H1 (cell line): Measurements from ENCODE around the gene UBN2. TPM values are rescaled to one million over a fixed set of nuclear protein-coding genes. Genes with fewer than 3 reads are reported as not detected.

ENCODE experiments used
- CTCF ChIA-PET: fragments of 300-600 bp; sonication (Branson Sonifier 250); formaldehyde crosslinking; loops from one replicate; lab custom pipeline; 2021; ENCODE audit not compliant: partially characterized antibody; lab: Charles Lee
- POLR2A ChIA-PET: fragments of 300-600 bp; sonication (Branson Sonifier 250); formaldehyde crosslinking; loops from one replicate; lab custom pipeline; 2021; ENCODE audit warnings: inconsistent platforms; ENCODE audit not compliant: partially characterized antibody; lab: Charles Lee
- DNase-seq, 2 experiments: peaks; one replicate each; pipeline versions ENCODE4 v3.0.0 to v3.0.0-alpha.2; 2010 to 2022; ENCODE audit warnings: low spot score in 2 of 2, low read depth in 1 of 2, mixed read lengths in 1 of 2
- FAIRE-seq: peaks from 2 replicates; lab custom pipeline; 2011; peaks lifted over from hg19 to GRCh38; lab: Jason Lieb, UNC
- H2AFZ ChIP-seq: 2 replicates; pipeline ENCODE4 v1.8.1; 2012; ENCODE audit warnings: low read length, inconsistent platforms
- H2AK5ac ChIP-seq: 2 replicates; pipeline ENCODE4 v1.6.1; 2013; ENCODE audit warnings: low read depth, low read length
- H2BK120ac ChIP-seq: replicated peaks from 2 replicates; pipeline ENCODE3; 2013; ENCODE audit warnings: low read depth, low read length, inconsistent platforms
- H2BK12ac ChIP-seq: 2 replicates; pipeline ENCODE4 v1.6.1; 2013; ENCODE audit warnings: low read depth, low read length
- H2BK15ac ChIP-seq: 2 replicates; pipeline ENCODE4 v1.6.1; 2013; ENCODE audit warnings: low read length
- H2BK20ac ChIP-seq: 2 replicates; pipeline ENCODE4 v1.6.1; 2013; ENCODE audit warnings: low read length
- H2BK5ac ChIP-seq: 2 replicates; pipeline ENCODE4 v1.6.1; 2013; ENCODE audit warnings: low read depth, low read length
- H3K14ac ChIP-seq: 2 replicates; pipeline ENCODE4 v1.6.1; 2013; ENCODE audit warnings: inconsistent platforms; ENCODE audit not compliant: insufficient read length
- H3K18ac ChIP-seq: 2 replicates; pipeline ENCODE4 v1.6.1; 2013; ENCODE audit warnings: low read length; ENCODE audit errors: extremely low read depth
- H3K23ac ChIP-seq: 2 replicates; pipeline ENCODE4 v1.6.1; 2013; ENCODE audit warnings: inconsistent platforms; ENCODE audit not compliant: insufficient read length
- H3K23me2 ChIP-seq: 2 replicates; pipeline ENCODE4 v1.6.1; 2013; ENCODE audit warnings: low read depth, low read length
- H3K27ac ChIP-seq: 2 replicates; pipeline ENCODE4 v1.6.1; 2011; ENCODE audit warnings: low read depth, low read length, inconsistent platforms
- H3K27me3 ChIP-seq, 4 experiments: replicated peaks in 1 of 4; 1 replicate in 1 of 4; 2 replicates in 3 of 4; pipeline versions ENCODE4 v1.6.1 to v1.8.1; 2011 to 2013; ENCODE audit warnings: low read length in 3 of 4, mild to moderate bottlenecking in 3 of 4, inconsistent platforms in 2 of 4, mixed read lengths in 2 of 4, moderate library complexity in 1 of 4; ENCODE audit not compliant: control insufficient read depth in 3 of 4, insufficient read depth in 3 of 4; ENCODE audit errors: extremely low read depth in 1 of 4
- H3K36me3 ChIP-seq, 4 experiments: 2 replicates each; pipeline versions ENCODE4 v1.6.1 to v1.8.1; 2011 to 2013; ENCODE audit warnings: mild to moderate bottlenecking in 4 of 4, low read length in 3 of 4, moderate library complexity in 2 of 4, control low read depth in 1 of 4, inconsistent platforms in 1 of 4; ENCODE audit not compliant: insufficient read depth in 4 of 4, control insufficient read depth in 2 of 4
- H3K4ac ChIP-seq: replicated peaks from 2 replicates; pipeline ENCODE3; 2013; ENCODE audit warnings: low read length, low read depth, mixed read lengths, inconsistent platforms; ENCODE audit not compliant: insufficient read length
- H3K4me1 ChIP-seq, 4 experiments: replicated peaks in 1 of 4; 1 replicate in 1 of 4; 2 replicates in 3 of 4; pipeline versions ENCODE4 v1.6.1 to v1.8.1; 2011 to 2013; ENCODE audit warnings: low read length in 3 of 4, inconsistent platforms in 2 of 4, mixed read lengths in 1 of 4; ENCODE audit not compliant: insufficient read depth in 4 of 4, control insufficient read depth in 3 of 4
- H3K4me2 ChIP-seq, 2 experiments: 2 replicates each; pipeline versions ENCODE4 v1.6.1 to v1.8.1; 2011 to 2013; ENCODE audit warnings: low read depth in 2 of 2, low read length in 2 of 2, control low read depth in 1 of 2, inconsistent platforms in 1 of 2, mild to moderate bottlenecking in 1 of 2; ENCODE audit not compliant: insufficient read depth in 1 of 2
- H3K4me3 ChIP-seq, 4 experiments: fragments of 200-600, 300-600 bp in 1 of 4; sonication (generic), shearing (Covaris generic), sonication (Bioruptor Twin) in 1 of 4; 2 replicates each; pipeline versions ENCODE4 v1.5.1 to v1.8.1; 2011 to 2016; ENCODE audit warnings: low read length in 4 of 4, low read depth in 3 of 4, control low read depth in 2 of 4, inconsistent platforms in 2 of 4, mild to moderate bottlenecking in 2 of 4, mixed read lengths in 1 of 4, moderate library complexity in 1 of 4; ENCODE audit not compliant: insufficient read depth in 2 of 4; ENCODE audit errors: extremely low read depth in 1 of 4
- H3K56ac ChIP-seq: replicated peaks from 2 replicates; pipeline ENCODE3; 2013; ENCODE audit warnings: low read depth, mild to moderate bottlenecking, mixed read lengths, low read length, inconsistent platforms; ENCODE audit not compliant: insufficient read length
- H3K79me1 ChIP-seq: 2 replicates; pipeline ENCODE4 v1.6.1; 2013; ENCODE audit warnings: low read depth, low read length, control low read depth
- H3K79me2 ChIP-seq, 2 experiments: 2 replicates each; pipeline versions ENCODE4 v1.6.1 to v1.8.1; 2012 to 2013; ENCODE audit warnings: low read length in 2 of 2, mild to moderate bottlenecking in 2 of 2, inconsistent platforms in 1 of 2; ENCODE audit not compliant: insufficient read depth in 2 of 2, control insufficient read depth in 1 of 2
- H3K9ac ChIP-seq, 4 experiments: replicated peaks in 1 of 4; 1 replicate in 1 of 4; 2 replicates in 3 of 4; pipeline versions ENCODE4 v1.6.1 to v1.8.1; 2011 to 2013; ENCODE audit warnings: low read depth in 3 of 4, low read length in 3 of 4, control low read depth in 2 of 4, mild to moderate bottlenecking in 2 of 4, moderate library complexity in 2 of 4, inconsistent platforms in 1 of 4; ENCODE audit errors: extremely low read depth in 1 of 4
- H3K9me3 ChIP-seq, 2 experiments: 2 replicates each; pipeline versions ENCODE4 v1.6.1 to v1.8.1; 2012 to 2013; ENCODE audit warnings: mild to moderate bottlenecking in 2 of 2, moderate library complexity in 2 of 2, control low read depth in 1 of 2, inconsistent platforms in 1 of 2, low read depth in 1 of 2, low read length in 1 of 2, mixed read lengths in 1 of 2; ENCODE audit not compliant: insufficient read depth in 2 of 2
- H4K20me1 ChIP-seq, 2 experiments: replicated peaks in 1 of 2; 2 replicates each; pipeline versions ENCODE3 to v1.8.1; 2011 to 2013; ENCODE audit warnings: inconsistent platforms in 2 of 2, low read length in 2 of 2, mild to moderate bottlenecking in 1 of 2; ENCODE audit not compliant: insufficient read depth in 2 of 2, control insufficient read depth in 1 of 2
- H4K5ac ChIP-seq: 2 replicates; pipeline ENCODE4 v1.6.1; 2013; ENCODE audit warnings: low read length, low read depth, mixed read lengths, inconsistent platforms; ENCODE audit not compliant: insufficient read length
- H4K8ac ChIP-seq: 2 replicates; pipeline ENCODE4 v1.8.0; 2013; ENCODE audit warnings: mild to moderate bottlenecking, moderate library complexity, low read length, inconsistent platforms; ENCODE audit not compliant: insufficient read depth; ENCODE audit errors: extremely low read depth
- H4K91ac ChIP-seq: replicated peaks from 2 replicates; pipeline ENCODE3; 2013; ENCODE audit warnings: low read length, mixed read lengths, inconsistent platforms; ENCODE audit not compliant: insufficient read length
- BACH1 ChIP-seq: IDR thresholded peaks from 2 replicates; pipeline ENCODE4 v1.6.1; 2012; ENCODE audit warnings: low read length, improper control_type of control experiment
- CEBPB ChIP-seq: IDR thresholded peaks from 2 replicates; pipeline ENCODE4 v1.6.1; 2012; ENCODE audit warnings: low read depth, low read length
- CTCF ChIP-seq, 3 experiments: IDR thresholded peaks; 1 replicate in 2 of 3; 2 replicates in 1 of 3; pipeline versions ENCODE4 v1.5.1 to v1.6.1; 2011; ENCODE audit warnings: low read length in 3 of 3, mild to moderate bottlenecking in 3 of 3, inconsistent platforms in 2 of 3, low read depth in 1 of 3, moderate library complexity in 1 of 3; ENCODE audit not compliant: insufficient read depth in 1 of 3; ENCODE audit errors: control extremely low read depth in 1 of 3
- GABPA ChIP-seq: IDR thresholded peaks from 2 replicates; pipeline ENCODE4 v1.6.1; 2011; ENCODE audit warnings: mild to moderate bottlenecking, low read length, moderate library complexity, borderline replicate concordance; ENCODE audit not compliant: insufficient read depth
- HDAC6 ChIP-seq: IDR thresholded peaks from one replicate; pipeline ENCODE4 v1.7.1; 2012; ENCODE audit warnings: low read depth, mild to moderate bottlenecking, inconsistent platforms, low read length, moderate library complexity
- JUND ChIP-seq: IDR thresholded peaks from 2 replicates; pipeline ENCODE4 v1.6.1; 2011; ENCODE audit warnings: mild to moderate bottlenecking, improper control_type of control experiment, low read length
- MAFK ChIP-seq: IDR thresholded peaks from 2 replicates; pipeline ENCODE4 v1.6.1; 2012; ENCODE audit warnings: low read depth, mild to moderate bottlenecking, improper control_type of control experiment, low read length
- POLR2AphosphoS5 ChIP-seq: IDR thresholded peaks from 2 replicates; pipeline ENCODE4 v1.6.1; 2011; ENCODE audit warnings: low read depth, low read length
- RFX5 ChIP-seq: IDR thresholded peaks from 2 replicates; pipeline ENCODE4 v1.6.1; 2011; ENCODE audit warnings: low read depth, low read length, improper control_type of control experiment, borderline replicate concordance
- WGBS, 2 experiments: shearing (Covaris generic) in 1 of 2; methylation state at CpG; one replicate each; pipeline versions ENCODE4 v1.1.6 to v1.1.7; 2013 to 2015; ENCODE audit warnings: low lambda C conversion rate in 2 of 2, mixed read lengths in 2 of 2, inconsistent platforms in 1 of 2, low coverage in 1 of 2, missing lambda C conversion rate in 1 of 2; ENCODE audit not compliant: insufficient replicate concordance in 2 of 2, insufficient coverage in 1 of 2, insufficient read length in 1 of 2; ENCODE audit errors: extremely low coverage in 1 of 2, missing lambda C conversion rate in 1 of 2; 5-methylcytosine and 5-hydroxymethylcytosine counted together
- polyA plus RNA-seq, 7 experiments: library from polyadenylated mRNA; depleted of rRNA in 3 of 7; stranded (reverse) in 5 of 7; unstranded in 2 of 7; fragments of >200 nt in 5 of 7; fragments of 200-250 nt in 2 of 7; gene quantifications; 1 replicate in 5 of 7; 2 replicates in 1 of 7; 4 replicates in 1 of 7; pipeline versions ENCODE4 v1.2.1 to v1.2.3, GENCODE V29; 2011 to 2013; ENCODE audit warnings: missing spikeins in 2 of 7, mixed read lengths in 2 of 7
- total RNA-seq: library from RNA; stranded (reverse); fragmentation: NEBNext Ultra II Directional; extraction: Animal tissue kit (Norgen Biotek cat#: 25700); gene quantifications from 2 replicates; pipeline ENCODE4 v1.2.1, GENCODE V29; 2021

The UBN2 gene
- total and polyA plus RNA-seq, 2 of the 8 experiments (the other 6 are each of a cell fraction or from before 2014, with no cell fraction given), result 4.1 to 39.6 TPM

DNA sequence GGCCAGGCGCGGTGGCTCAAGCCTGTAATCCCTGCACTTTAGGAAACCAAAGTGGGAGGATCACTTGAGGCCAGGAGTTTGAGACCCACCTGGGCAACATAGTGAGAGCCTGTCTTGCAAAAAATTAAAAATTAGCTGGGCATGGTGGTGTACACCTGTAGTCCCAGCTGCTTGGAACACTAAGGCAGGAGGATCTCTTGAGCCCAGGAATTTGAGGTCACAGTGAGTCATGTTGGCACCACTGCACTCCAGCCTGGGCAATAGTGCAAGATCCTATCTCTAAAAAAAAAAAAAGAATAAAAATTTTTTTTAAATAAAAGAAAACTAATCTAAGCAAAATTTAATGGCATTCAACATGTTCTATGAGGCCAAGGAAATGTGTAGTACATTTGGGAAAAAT lies 44.9 kb upstream of the UBN2 start:
- Histone ChIP-seq H3K27me3 (no peaks in the 10 kb centered on the region), H2BK12ac (no peak overlapping the region), H3K14ac (no peak overlapping the region), H3K4me1 (peaks cover 0 to 12% (median 6%) of the 10 kb centered on the region in 4 experiments; a peak in 5 of 7 replicates), H3K56ac (no peak overlapping the region), H4K91ac (no peak overlapping the region), H3K79me1 (no peaks in the 10 kb centered on the region), H2BK120ac (no peak overlapping the region), H3K4ac (no peak overlapping the region), H4K8ac (no peak overlapping the region), H4K20me1 (no peaks in the 10 kb centered on the region), H3K18ac (no peak overlapping the region), H3K9me3 (no peaks in the 10 kb centered on the region), H3K9ac (no peak overlapping the region), H3K27ac (no peak overlapping the region), H3K36me3 (0 out of 8 replicates have a peak, but pooled peaks cover 0 to 3% (median 0%) of the 10 kb centered on the region in 4 experiments), H4K5ac (no peak overlapping the region), H2BK20ac (no peak overlapping the region), H3K4me3 (no peak overlapping the region), H2AK5ac (no peak overlapping the region), H3K23me2 (no peaks in the 10 kb centered on the region), H3K23ac (no peak overlapping the region), H2AFZ (no peak overlapping the region), H2BK5ac (no peak overlapping the region), H2BK15ac (no peak overlapping the region), H3K79me2 (no peaks in the 10 kb centered on the region), H3K4me2 (no peak overlapping the region)
- DNase-seq, result no peak
- ChIA-PET CTCF (no interaction called here), POLR2A (no interaction called here)
- 63% methylated on average over 2 of the region's 2 CpGs; no CpG with 5 or more reads in 1 of the 2 experiments for WGBS, 2 experiments
- FAIRE-seq, result no peak
- TF ChIP-seq POLR2AphosphoS5 (no peak), GABPA (no peak), JUND (no peak), BACH1 (no peak), CEBPB (no peak), HDAC6 (no peak), RFX5 (no peak), MAFK (no peak), CTCF (IDR thresholded peaks at IDR 0.05; ENCODE audit: control extremely low read depth in 1 of 3, insufficient read depth in 1 of 3, low read depth in 1 of 3, low read length in 3 of 3) (no peak)
